HepG2 (cell line): ENCODE measurements around the gene BPIFB6. TPM values are rescaled to one million over a fixed set of nuclear protein-coding genes. Genes with fewer than 3 reads are reported as not detected.
A peak's percentile ranks its signal among the peaks of the same experiment; 100 is the strongest.

Experiments
- HNF1A ChIP-seq, 2 experiments: sonication (generic) in 1 of 2; formaldehyde crosslinking in 1 of 2; IDR thresholded peaks; 2 replicates each; pipeline versions ENCODE4 v1.4.0 to v1.6.1; 2016 to 2020; ENCODE audit warnings: borderline replicate concordance in 1 of 2, low read depth in 1 of 2, mild to moderate bottlenecking in 1 of 2, missing genetic modification reagents in 1 of 2
- IKZF1 ChIP-seq: fragments of 450-650 bp; IDR thresholded peaks from 2 replicates; pipeline ENCODE4 v1.7.1; 2016
- JARID2 ChIP-seq: sonication (generic); formaldehyde crosslinking; IDR thresholded peaks from 2 replicates; pipeline ENCODE4 v1.8.1; 2023; ENCODE audit warnings: missing genetic modification reagents, inconsistent platforms; ENCODE audit not compliant: insufficient replicate concordance
- KLF9 ChIP-seq: IDR thresholded peaks from 2 replicates; pipeline ENCODE4 v1.6.1; 2016; ENCODE audit warnings: low read depth
- POLR2G ChIP-seq: fragments of 200-400 bp; formaldehyde crosslinking; IDR thresholded peaks from 2 replicates; pipeline ENCODE4 v1.6.1; 2018; ENCODE audit warnings: mild to moderate bottlenecking, low read depth, low read length, moderate library complexity
- ZBTB14 ChIP-seq: sonication (generic); formaldehyde crosslinking; IDR thresholded peaks from 2 replicates; pipeline ENCODE4 v1.4.0; 2020; ENCODE audit warnings: missing genetic modification reagents
- ZBTB3 ChIP-seq: sonication (generic); formaldehyde crosslinking; IDR thresholded peaks from 2 replicates; pipeline ENCODE4 v1.4.0; 2020; ENCODE audit warnings: low read depth, mild to moderate bottlenecking, moderate library complexity, missing genetic modification reagents, borderline replicate concordance
- ZNF160 ChIP-seq: sonication (generic); formaldehyde crosslinking; IDR thresholded peaks from 2 replicates; pipeline ENCODE4 v1.8.0; 2022; ENCODE audit warnings: mild to moderate bottlenecking, inconsistent platforms, missing genetic modification reagents
- ZNF318 ChIP-seq: sonication (generic); formaldehyde crosslinking; IDR thresholded peaks from 2 replicates; pipeline ENCODE4 v1.4.0; 2020; ENCODE audit warnings: mild to moderate bottlenecking, missing genetic modification reagents
- ZNF331 ChIP-seq: sonication (generic); formaldehyde crosslinking; IDR thresholded peaks from 2 replicates; pipeline ENCODE4 v1.4.0; 2020; ENCODE audit warnings: missing genetic modification reagents
- ZNF484 ChIP-seq: sonication (generic); formaldehyde crosslinking; IDR thresholded peaks from 2 replicates; pipeline ENCODE4 v1.5.1; 2020; ENCODE audit warnings: mild to moderate bottlenecking, low read depth, missing genetic modification reagents, borderline replicate concordance
- ZNF550 ChIP-seq: sonication (generic); formaldehyde crosslinking; IDR thresholded peaks from 2 replicates; pipeline ENCODE4 v1.4.0; 2020; ENCODE audit warnings: mild to moderate bottlenecking, missing genetic modification reagents, borderline replicate concordance
- ZNF562 ChIP-seq: sonication (generic); formaldehyde crosslinking; IDR thresholded peaks from 2 replicates; pipeline ENCODE4 v1.8.0; 2022; ENCODE audit warnings: missing genetic modification reagents, borderline replicate concordance
- polyA plus RNA-seq, 8 experiments: library from polyadenylated mRNA; depleted of rRNA in 3 of 8; stranded (reverse) in 7 of 8; unstranded in 1 of 8; fragments of >200 nt; fragmentation: Illumina TruSeq in 4 of 8; extraction: Trizol in 4 of 8; gene quantifications; 2 replicates each; pipeline versions ENCODE4 v1.2.1 to v1.2.3, GENCODE V29; 2011 to 2016; ENCODE audit warnings: low read depth in 4 of 8, missing spikeins in 1 of 8, mixed read lengths in 1 of 8; ENCODE audit not compliant: insufficient read depth in 1 of 8
- total RNA-seq, 5 experiments: library from RNA; depleted of rRNA; stranded (reverse); fragments of >200 nt; fragmentation: Illumina TruSeq; extraction: Trizol; gene quantifications; 2 replicates each; pipeline ENCODE4 v1.2.3, GENCODE V29; 2016; ENCODE audit warnings: low read depth in 1 of 5
- TF ChIP-seq, protein P1 (sequence below): sonication (generic); formaldehyde crosslinking; conservative IDR thresholded peaks from 2 replicates; pipeline ENCODE4 v1.4.0; 2020; ENCODE audit warnings: missing genetic modification reagents

The BPIFB6 gene
- total and polyA plus RNA-seq, 2 of the 13 experiments (the other 11 are each of a cell fraction or from before 2014, with no cell fraction given) = 0.13 to 1.7 TPM

DNA sequence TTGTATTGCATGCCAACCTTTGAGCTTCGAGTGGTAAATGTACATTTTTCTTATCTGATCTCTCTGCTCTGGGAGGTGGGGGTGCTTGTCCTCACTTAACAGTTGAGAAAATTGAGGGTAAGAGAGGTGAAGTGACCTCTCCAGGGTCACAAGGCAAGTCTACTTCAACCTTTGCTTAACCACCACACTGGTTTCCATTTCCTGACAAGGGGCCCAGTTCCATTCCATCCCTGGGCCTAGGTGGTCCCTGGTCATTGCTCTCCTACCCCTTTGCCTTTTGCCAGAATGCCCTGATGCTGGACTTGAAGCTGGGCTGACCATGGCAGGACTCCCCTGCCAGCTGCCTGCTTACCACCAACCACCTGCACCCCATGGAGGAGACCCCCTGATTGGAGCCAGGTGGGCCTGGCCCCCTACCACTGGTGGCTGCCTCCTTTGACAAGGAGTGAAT is 12.3 kb downstream of the BPIFB6 start (continued):
- no peak for TF ChIP-seq JARID2 (CRISPR knock-in tag)
- TF ChIP-seq, protein P1, sequence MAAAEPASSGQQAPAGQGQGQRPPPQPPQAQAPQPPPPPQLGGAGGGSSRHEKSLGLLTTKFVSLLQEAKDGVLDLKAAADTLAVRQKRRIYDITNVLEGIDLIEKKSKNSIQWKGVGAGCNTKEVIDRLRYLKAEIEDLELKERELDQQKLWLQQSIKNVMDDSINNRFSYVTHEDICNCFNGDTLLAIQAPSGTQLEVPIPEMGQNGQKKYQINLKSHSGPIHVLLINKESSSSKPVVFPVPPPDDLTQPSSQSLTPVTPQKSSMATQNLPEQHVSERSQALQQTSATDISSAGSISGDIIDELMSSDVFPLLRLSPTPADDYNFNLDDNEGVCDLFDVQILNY (CRISPR knock-in tag) = no peak
- 0 out of 2 replicates have a peak, but pooled peaks have one; percentile 58 for TF ChIP-seq ZNF550
- TF ChIP-seq ZNF331 = 0 out of 2 replicates have a peak, but pooled peaks have one; percentile 6
- no peak for TF ChIP-seq ZNF160
- TF ChIP-seq ZBTB14 = no peak
- no peak for TF ChIP-seq ZNF562 (CRISPR knock-in tag)
- TF ChIP-seq HNF1A (IDR thresholded peaks at IDR 0.05; ENCODE audit: low read depth) = no peak
- TF ChIP-seq HNF1A (CRISPR knock-in tag; IDR thresholded peaks at IDR 0.05; ENCODE audit: borderline replicate concordance) = no peak
- TF ChIP-seq POLR2G = no peak
- TF ChIP-seq ZNF318 (CRISPR knock-in tag) = no peak
- no peak for TF ChIP-seq ZNF484 (CRISPR knock-in tag)
- TF ChIP-seq KLF9 (CRISPR knock-in tag) = no peak
- TF ChIP-seq ZBTB3 = no peak
- no peak for TF ChIP-seq IKZF1
